ENCODE results near the gene SUSD3. TPM values are rescaled to one million over a fixed set of nuclear protein-coding genes. Genes with fewer than 3 reads are reported as not detected.

Gene SUSD3
- polyA plus RNA-seq, 1 experiment = 1.9 TPM

- CTCF ChIA-PET = interaction anchor here (0.7 kb wide), 1 partner anchor 9 kb away, joined by 3 read pairs; no protein-coding TSS in a partner anchor
- H3K36me3 ChIP-seq (ENCODE audit: control insufficient read depth, insufficient read depth, low read length) = no peaks in the 10 kb centered on the region
- no peak overlapping the region for H3K4me3 ChIP-seq (ENCODE audit: low read depth, low read length)
- POLR2A ChIA-PET = no interaction called here
- peaks cover 2% of the 10 kb centered on the region; the same call in 1 of the 2 replicates for H3K27me3 ChIP-seq (ENCODE audit: control insufficient read depth, insufficient read depth, low read length)
- DNase-seq (ENCODE audit: low read depth) = no peak
- TF ChIP-seq CTCF (IDR thresholded peaks at IDR 0.05; ENCODE audit: insufficient read depth, low read depth, low read length) = no peak
Measured at GRCh38 chr9:93030642-93031628, 27.6 kb upstream of the SUSD3 start.

GRCh38 chr9:93031629-93032430, 26.7 kb upstream of the SUSD3 start:
- peaks cover 2% of the 10 kb centered on the region; the same call in 1 of the 2 replicates for H3K27me3 ChIP-seq (ENCODE audit: control insufficient read depth, insufficient read depth, low read length)
- H3K36me3 ChIP-seq (ENCODE audit: control insufficient read depth, insufficient read depth, low read length) = no peaks in the 10 kb centered on the region
- ChIA-PET POLR2A (no interaction called here), CTCF (interaction anchor here (0.7 kb wide), 1 partner anchor 8 kb away, joined by 3 read pairs; no protein-coding TSS in a partner anchor)
- TF ChIP-seq CTCF (IDR thresholded peaks at IDR 0.05; ENCODE audit: insufficient read depth, low read depth, low read length) = no peak
- no peak overlapping the region for H3K4me3 ChIP-seq (ENCODE audit: low read depth, low read length)
- DNase-seq (ENCODE audit: low read depth) = no peak

- ChIA-PET POLR2A (no interaction called here), CTCF (interaction anchor here (1.5 kb wide), 1 partner anchor 29 kb away, joined by 3 read pairs; no protein-coding TSS in a partner anchor)
- no peak overlapping the region for H3K4me3 ChIP-seq (ENCODE audit: low read depth, low read length)
- no peaks in the 10 kb centered on the region for H3K36me3 ChIP-seq (ENCODE audit: control insufficient read depth, insufficient read depth, low read length)
- TF ChIP-seq CTCF (IDR thresholded peaks at IDR 0.05; ENCODE audit: insufficient read depth, low read depth, low read length) = no peak
- DNase-seq (ENCODE audit: low read depth) = no peak
- peaks cover 2% of the 10 kb centered on the region; the same call in 1 of the 2 replicates for H3K27me3 ChIP-seq (ENCODE audit: control insufficient read depth, insufficient read depth, low read length)
Measured at GRCh38 chr9:93032545-93032944, 26.0 kb upstream of the SUSD3 start.

- H3K36me3 ChIP-seq (ENCODE audit: control insufficient read depth, insufficient read depth, low read length) = no peaks in the 10 kb centered on the region
- no peak for DNase-seq (ENCODE audit: low read depth)
- H3K4me3 ChIP-seq (ENCODE audit: low read depth, low read length) = no peak overlapping the region
- peaks cover 2% of the 10 kb centered on the region; the same call in 1 of the 2 replicates for H3K27me3 ChIP-seq (ENCODE audit: control insufficient read depth, insufficient read depth, low read length)
- TF ChIP-seq CTCF (IDR thresholded peaks at IDR 0.05; ENCODE audit: insufficient read depth, low read depth, low read length) = no peak
- POLR2A ChIA-PET = no interaction called here
- CTCF ChIA-PET = interaction anchor here (1.5 kb wide), 1 partner anchor 30 kb away, joined by 3 read pairs; no protein-coding TSS in a partner anchor
Measured at GRCh38 chr9:93033531-93033930, 25.0 kb upstream of the SUSD3 start.
